A673 (cell line): ENCODE measurements around the gene SGMS2. TPM values are rescaled to one million over a fixed set of nuclear protein-coding genes. Genes with fewer than 3 reads are reported as not detected.

Experiments
- BruUV-seq: library from RNA; stranded (reverse); fragments of 400-500 nt; replicated peaks from 2 replicates; lab custom pipeline; 2021; lab: Mats Ljungman, UMichigan
- CTCF ChIA-PET: fragments of 300-600 bp; sonication (Branson Sonifier 250); formaldehyde crosslinking; loops from one replicate; lab custom pipeline; 2022; ENCODE audit warnings: antibody characterized with exemption; lab: Charles Lee
- POLR2A ChIA-PET: fragments of 300-600 bp; sonication (Branson Sonifier 250); formaldehyde crosslinking; loops from one replicate; lab custom pipeline; 2022; ENCODE audit warnings: antibody characterized with exemption; ENCODE audit not compliant: low non-redundant PET; lab: Charles Lee
- DNase-seq: peaks from one replicate; pipeline ENCODE4 v3.0.0-alpha.2; 2015; ENCODE audit warnings: low spot score
- H3K27ac ChIP-seq: fragments of 200-600 bp; sonication (generic); 2 replicates; pipeline ENCODE4 v1.5.1; 2016; ENCODE audit warnings: mixed run types, low read depth, mild to moderate bottlenecking, mixed read lengths, antibody characterized with exemption, low read length; ENCODE audit not compliant: poor library complexity, severe bottlenecking
- H3K27me3 ChIP-seq: fragments of 200-600 bp; sonication (generic); replicated peaks from 2 replicates; pipeline ENCODE4 v1.6.1; 2017; ENCODE audit warnings: mixed run types, low read depth, mild to moderate bottlenecking, mixed read lengths, antibody characterized with exemption, low read length; ENCODE audit not compliant: insufficient read depth, poor library complexity
- H3K36me3 ChIP-seq: fragments of 200-600 bp; sonication (generic); 2 replicates; pipeline ENCODE4 v1.6.1; 2016; ENCODE audit warnings: mixed run types, mild to moderate bottlenecking, mixed read lengths, antibody characterized with exemption, low read length; ENCODE audit not compliant: insufficient read depth, poor library complexity, severe bottlenecking
- H3K4me1 ChIP-seq: fragments of 200-600 bp; sonication (generic); 2 replicates; pipeline ENCODE4 v1.6.1; 2017; ENCODE audit warnings: mixed run types, mild to moderate bottlenecking, mixed read lengths, antibody characterized with exemption, low read length; ENCODE audit not compliant: insufficient read depth, poor library complexity, severe bottlenecking
- H3K4me3 ChIP-seq: fragments of 200-600 bp; sonication (generic); 2 replicates; pipeline ENCODE4 v1.5.1; 2016; ENCODE audit warnings: low read depth, mixed run types, mild to moderate bottlenecking, mixed read lengths, low read length; ENCODE audit not compliant: poor library complexity, severe bottlenecking
- H3K9me3 ChIP-seq: fragments of 200-600 bp; sonication (generic); 2 replicates; pipeline ENCODE4 v1.6.1; 2016; ENCODE audit warnings: mixed run types, low read depth, mild to moderate bottlenecking, mixed read lengths, antibody characterized with exemption, low read length; ENCODE audit not compliant: poor library complexity, severe bottlenecking
- CTCF ChIP-seq: fragments of 300-800, 200-600 bp; sonication (generic); conservative IDR thresholded peaks from 2 replicates; pipeline ENCODE4 v1.5.1; 2017; ENCODE audit warnings: low read depth, mild to moderate bottlenecking, antibody characterized with exemption, low read length, moderate library complexity, mixed read lengths
- EZH2 ChIP-seq: fragments of 200-600 bp; sonication (generic); IDR thresholded peaks from 2 replicates; pipeline ENCODE4 v1.6.1; 2017; ENCODE audit warnings: borderline replicate concordance, low read depth, mild to moderate bottlenecking, mixed read lengths, antibody characterized with exemption, low read length; ENCODE audit not compliant: poor library complexity, severe bottlenecking
- intact Hi-C: fragments of 100-400 bp; cut with micrococcal nuclease; formaldehyde crosslinking; loops from one replicate; pipeline ENCODE4 v1.10.0; 2022; ENCODE audit not compliant: unreplicated experiment
- total RNA-seq: library from RNA; stranded (reverse); gene quantifications from 2 replicates; pipeline ENCODE4 v1.2.3, GENCODE V29; 2021

The SGMS2 gene
- total RNA-seq, 1 experiment from 2014 or later: 4.3 TPM

GRCh38 chr4:107951551-107951950, 126.8 kb downstream of the SGMS2 start:
- Histone ChIP-seq H3K27me3 (no peaks in the 10 kb centered on the region), H3K4me1 (no peaks in the 10 kb centered on the region), H3K4me3 (no peak overlapping the region), H3K27ac (no peak overlapping the region), H3K9me3 (no peaks in the 10 kb centered on the region), H3K36me3 (no peaks in the 10 kb centered on the region)
- intact Hi-C loops: no loop called here
- TF ChIP-seq EZH2 (no peak), CTCF (no peak)
- no TSS peak for BruUV-seq
- ChIA-PET POLR2A (no interaction called here), CTCF (no interaction called here)
- no peak for DNase-seq

GRCh38 chr4:107956011-107956410, 131.3 kb downstream of the SGMS2 start:
- POLR2A ChIA-PET: no interaction called here
- intact Hi-C loops: no loop called here
- no peaks in the 10 kb centered on the region for H3K27me3 ChIP-seq
- CTCF ChIA-PET: no interaction called here
- BruUV-seq: no TSS peak
- H3K4me1 ChIP-seq: no peaks in the 10 kb centered on the region
- H3K9me3 ChIP-seq: no peaks in the 10 kb centered on the region
- no peak overlapping the region for H3K27ac ChIP-seq
- DNase-seq: no peak
- H3K4me3 ChIP-seq: no peak overlapping the region
- no peak for TF ChIP-seq EZH2
- TF ChIP-seq CTCF: no peak
- H3K36me3 ChIP-seq: no peaks in the 10 kb centered on the region

Other genes starting within 250 kb of the SGMS2 start
- gene PAPSS1, start 104.7 kb upstream of the SGMS2 start, total RNA-seq: 143 and 150 TPM in 2 replicates
- 0.82 and 1.5 TPM in 2 replicates for gene CYP2U1, start 106.6 kb downstream of the SGMS2 start, total RNA-seq
- 69.5 and 70.6 TPM in 2 replicates for gene HADH, start 165.0 kb downstream of the SGMS2 start, total RNA-seq